ENCODE measurements around the gene THAP3. TPM values are rescaled to one million over a fixed set of nuclear protein-coding genes. Genes with fewer than 3 reads are reported as not detected.
A peak's percentile ranks its signal among the peaks of the same experiment; 100 is the strongest.
"Not testable (repeated sequence)": the region's sequence is repeated elsewhere in the genome, so short reads cannot be mapped to it uniquely, and the experiment has no call there.

THAP3 gene
- total and polyA plus RNA-seq, 2 donors (not counting 1 experiment from before 2014, with no cell fraction given): 5.3 to 35.5 TPM

DNA sequence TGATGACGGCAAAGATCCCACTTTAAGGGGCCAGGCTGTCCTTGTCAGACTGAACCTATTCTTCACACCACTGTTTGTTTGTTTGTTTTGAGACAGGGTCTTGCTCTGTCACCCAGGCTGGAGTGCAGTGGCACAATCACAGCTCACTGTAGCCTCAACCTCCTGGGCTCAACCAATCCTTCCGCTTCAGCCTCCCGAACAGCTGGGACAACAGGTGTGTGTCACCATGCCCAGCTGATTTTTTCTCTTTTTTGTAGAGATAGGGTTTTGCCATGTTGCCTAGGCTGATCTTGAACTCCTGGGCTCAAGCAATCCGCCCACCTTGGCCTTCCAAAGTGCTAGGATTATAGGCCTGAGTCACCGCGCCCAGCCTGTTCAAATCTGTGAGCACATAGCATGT, 12.1 kb downstream of the THAP3 start:
- not testable (repeated sequence) for DNase-seq (ENCODE audit: low read depth in 2 of 2); H3K79me2 ChIP-seq (ENCODE audit: control insufficient read depth, insufficient read depth, low read length); H3K27me3 ChIP-seq (ENCODE audit: control insufficient read depth, insufficient read depth, low read length); H3K4me2 ChIP-seq (ENCODE audit: extremely low read depth, insufficient read depth, low read length); H2AFZ ChIP-seq (ENCODE audit: low read length); H3K4me1 ChIP-seq (ENCODE audit: control insufficient read depth, extremely low read depth, insufficient read depth, low read length); H3K4me3 ChIP-seq (replicated peaks in 1 of 4; ENCODE audit: control extremely low read depth in 1 of 4, insufficient read depth in 1 of 4, low read depth in 3 of 4, low read length in 4 of 4); H3K9me3 ChIP-seq (ENCODE audit: control insufficient read depth, insufficient read depth, low read depth, low read length); H3K27ac ChIP-seq (ENCODE audit: insufficient read depth, low read length); H4K20me1 ChIP-seq (ENCODE audit: control insufficient read depth, extremely low read depth, insufficient read depth, low read length); H3K9ac ChIP-seq (ENCODE audit: insufficient read depth, low read length)
- H3K36me3 ChIP-seq (ENCODE audit: control insufficient read depth, insufficient read depth, low read length): peaks cover 31% of the 10 kb centered on the region

- Histone ChIP-seq H3K27ac (ENCODE audit: insufficient read depth, low read length) (peak overlapping the region; percentile 36), H3K4me1 (ENCODE audit: control insufficient read depth, extremely low read depth, insufficient read depth, low read length) (peaks cover 8% of the 10 kb centered on the region), H2AFZ (ENCODE audit: low read length) (no peak overlapping the region), H3K9ac (ENCODE audit: insufficient read depth, low read length) (no peak overlapping the region), H3K27me3 (ENCODE audit: control insufficient read depth, insufficient read depth, low read length) (no peaks in the 10 kb centered on the region), H3K9me3 (ENCODE audit: control insufficient read depth, insufficient read depth, low read depth, low read length) (no peaks in the 10 kb centered on the region), H4K20me1 (ENCODE audit: control insufficient read depth, extremely low read depth, insufficient read depth, low read length) (no peaks in the 10 kb centered on the region), H3K79me2 (ENCODE audit: control insufficient read depth, insufficient read depth, low read length) (no peaks in the 10 kb centered on the region), H3K4me3 (replicated peaks in 1 of 4; ENCODE audit: control extremely low read depth in 1 of 4, insufficient read depth in 1 of 4, low read depth in 3 of 4, low read length in 4 of 4) (no peak overlapping the region), H3K4me2 (ENCODE audit: extremely low read depth, insufficient read depth, low read length) (peak overlapping the region; percentile 63), H3K36me3 (ENCODE audit: control insufficient read depth, insufficient read depth, low read length) (peaks cover 26% of the 10 kb centered on the region)
- no peak for DNase-seq (ENCODE audit: low read depth in 2 of 2)
- TF ChIP-seq, protein P1, sequence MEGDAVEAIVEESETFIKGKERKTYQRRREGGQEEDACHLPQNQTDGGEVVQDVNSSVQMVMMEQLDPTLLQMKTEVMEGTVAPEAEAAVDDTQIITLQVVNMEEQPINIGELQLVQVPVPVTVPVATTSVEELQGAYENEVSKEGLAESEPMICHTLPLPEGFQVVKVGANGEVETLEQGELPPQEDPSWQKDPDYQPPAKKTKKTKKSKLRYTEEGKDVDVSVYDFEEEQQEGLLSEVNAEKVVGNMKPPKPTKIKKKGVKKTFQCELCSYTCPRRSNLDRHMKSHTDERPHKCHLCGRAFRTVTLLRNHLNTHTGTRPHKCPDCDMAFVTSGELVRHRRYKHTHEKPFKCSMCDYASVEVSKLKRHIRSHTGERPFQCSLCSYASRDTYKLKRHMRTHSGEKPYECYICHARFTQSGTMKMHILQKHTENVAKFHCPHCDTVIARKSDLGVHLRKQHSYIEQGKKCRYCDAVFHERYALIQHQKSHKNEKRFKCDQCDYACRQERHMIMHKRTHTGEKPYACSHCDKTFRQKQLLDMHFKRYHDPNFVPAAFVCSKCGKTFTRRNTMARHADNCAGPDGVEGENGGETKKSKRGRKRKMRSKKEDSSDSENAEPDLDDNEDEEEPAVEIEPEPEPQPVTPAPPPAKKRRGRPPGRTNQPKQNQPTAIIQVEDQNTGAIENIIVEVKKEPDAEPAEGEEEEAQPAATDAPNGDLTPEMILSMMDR (conservative IDR thresholded peaks at IDR 0.05 in 1 of 2, IDR thresholded peaks at IDR 0.05 in 1 of 2; ENCODE audit: low read depth in 1 of 2, low read length in 2 of 2): no peak
- TF ChIP-seq EZH2 (IDR thresholded peaks at IDR 0.05; ENCODE audit: low read length, missing control alignments): no peak
Measured at GRCh38 chr1:6637770-6638169, 13.1 kb downstream of the THAP3 start.

- peak; percentile 82 to 91 for DNase-seq (ENCODE audit: low read depth in 2 of 2)
- no peak overlapping the region for H3K4me3 ChIP-seq (replicated peaks in 1 of 4; ENCODE audit: control extremely low read depth in 1 of 4, insufficient read depth in 1 of 4, low read depth in 3 of 4, low read length in 4 of 4)
- H3K27me3 ChIP-seq (ENCODE audit: control insufficient read depth, insufficient read depth, low read length): no peaks in the 10 kb centered on the region
- H3K27ac ChIP-seq (ENCODE audit: insufficient read depth, low read length): peak overlapping the region; percentile 42
- H3K4me1 ChIP-seq (ENCODE audit: control insufficient read depth, extremely low read depth, insufficient read depth, low read length): peaks cover 8% of the 10 kb centered on the region
- H3K9me3 ChIP-seq (ENCODE audit: control insufficient read depth, insufficient read depth, low read depth, low read length): no peaks in the 10 kb centered on the region
- no peaks in the 10 kb centered on the region for H4K20me1 ChIP-seq (ENCODE audit: control insufficient read depth, extremely low read depth, insufficient read depth, low read length)
- no peak overlapping the region for H3K9ac ChIP-seq (ENCODE audit: insufficient read depth, low read length)
- peaks cover 23% of the 10 kb centered on the region for H3K36me3 ChIP-seq (ENCODE audit: control insufficient read depth, insufficient read depth, low read length)
- H2AFZ ChIP-seq (ENCODE audit: low read length): no peak overlapping the region
- no peak for TF ChIP-seq EZH2 (IDR thresholded peaks at IDR 0.05; ENCODE audit: low read length, missing control alignments)
- TF ChIP-seq, protein P1 (conservative IDR thresholded peaks at IDR 0.05 in 1 of 2, IDR thresholded peaks at IDR 0.05 in 1 of 2; ENCODE audit: low read depth in 1 of 2, low read length in 2 of 2): no peak
- peak overlapping the region; percentile 63 for H3K4me2 ChIP-seq (ENCODE audit: extremely low read depth, insufficient read depth, low read length)
- H3K79me2 ChIP-seq (ENCODE audit: control insufficient read depth, insufficient read depth, low read length): no peaks in the 10 kb centered on the region
Measured at GRCh38 chr1:6638226-6638625, 13.6 kb downstream of the THAP3 start.

GRCh38 chr1:6640867-6641266, 16.2 kb downstream of the THAP3 start:
- H3K4me2 ChIP-seq (ENCODE audit: extremely low read depth, insufficient read depth, low read length); H3K9ac ChIP-seq (ENCODE audit: insufficient read depth, low read length); H3K9me3 ChIP-seq (ENCODE audit: control insufficient read depth, insufficient read depth, low read depth, low read length); H3K79me2 ChIP-seq (ENCODE audit: control insufficient read depth, insufficient read depth, low read length); H4K20me1 ChIP-seq (ENCODE audit: control insufficient read depth, extremely low read depth, insufficient read depth, low read length); H3K4me3 ChIP-seq (replicated peaks in 1 of 4; ENCODE audit: control extremely low read depth in 1 of 4, insufficient read depth in 1 of 4, low read depth in 3 of 4, low read length in 4 of 4); H2AFZ ChIP-seq (ENCODE audit: low read length); H3K27me3 ChIP-seq (ENCODE audit: control insufficient read depth, insufficient read depth, low read length); DNase-seq (ENCODE audit: low read depth in 2 of 2); H3K4me1 ChIP-seq (ENCODE audit: control insufficient read depth, extremely low read depth, insufficient read depth, low read length); H3K27ac ChIP-seq (ENCODE audit: insufficient read depth, low read length): not testable (repeated sequence)
- peaks cover 20% of the 10 kb centered on the region for H3K36me3 ChIP-seq (ENCODE audit: control insufficient read depth, insufficient read depth, low read length)
